GM13976 (cell line): ENCODE data around the gene WSCD2.

ENCODE experiments used
- DNase-seq: peaks from one replicate; pipeline ENCODE4 v3.0.0; 2012; ENCODE audit warnings: low spot score
- CTCF ChIP-seq: IDR thresholded peaks from 2 replicates; pipeline ENCODE4 v1.5.1; 2012; ENCODE audit warnings: borderline replicate concordance, mild to moderate bottlenecking; ENCODE audit not compliant: insufficient read depth; ENCODE audit errors: extremely low read depth, missing control alignments, control extremely low read depth
- in situ Hi-C: fragments of 300-500 bp; cut with MboI; formaldehyde crosslinking; loops from one replicate; pipeline ENCODE4 v1.12.0; 2022; ENCODE audit warnings: low sequenced_read_pairs, mixed read lengths, inconsistent platforms; ENCODE audit not compliant: unreplicated experiment

WSCD2 gene

GRCh38 chr12:108196921-108197320 is 67.8 kb downstream of the WSCD2 start:
- DNase-seq: no peak
- in situ Hi-C loops: no loop called here
- TF ChIP-seq CTCF: no peak

- DNase-seq: no peak
- in situ Hi-C loops: no loop called here
- no peak for TF ChIP-seq CTCF
Observed at GRCh38 chr12:108198043-108198442, 69.0 kb downstream of the WSCD2 start.

- no peak for TF ChIP-seq CTCF
- no peak for DNase-seq
- in situ Hi-C loops: no loop called here
Observed at GRCh38 chr12:108199106-108199505, 70.0 kb downstream of the WSCD2 start.

GRCh38 chr12:108201808-108202207 is 72.7 kb downstream of the WSCD2 start:
- DNase-seq: no peak
- in situ Hi-C loops: no loop called here
- no peak for TF ChIP-seq CTCF

GRCh38 chr12:108204117-108204987 is 75.3 kb downstream of the WSCD2 start:
- no peak for DNase-seq
- TF ChIP-seq CTCF: no peak
- in situ Hi-C loops: no loop called here

- no peak for DNase-seq
- in situ Hi-C loops: no loop called here
Observed at GRCh38 chr12:108205864-108206263, 76.8 kb downstream of the WSCD2 start.

More at GRCh38 chr12:108205864-108206263, 76.8 kb downstream of the WSCD2 start:
- TF ChIP-seq CTCF: no peak
